CD14-positive monocyte (primary cell): ENCODE results near the gene CBX5. TPM values are rescaled to one million over a fixed set of nuclear protein-coding genes. Genes with fewer than 3 reads are reported as not detected.

ENCODE experiments used
- DNase-seq, 3 donors: peaks; one replicate each; pipeline ENCODE4 v3.0.0-alpha.2; 2011 to 2022
- H2AFZ ChIP-seq: 2 replicates; pipeline ENCODE4 v1.6.0; 2012; ENCODE audit warnings: mild to moderate bottlenecking, low read depth, low read length, inconsistent platforms; ENCODE audit not compliant: insufficient read depth, poor library complexity, severe bottlenecking
- H3K27ac ChIP-seq, 2 donors: 1 replicate in 1 of 2; 2 replicates in 1 of 2; pipeline ENCODE4 v1.5.1; 2012 to 2013; ENCODE audit warnings: low read length in 2 of 2, control low read depth in 1 of 2, inconsistent platforms in 1 of 2, low read depth in 1 of 2, mild to moderate bottlenecking in 1 of 2
- H3K27me3 ChIP-seq, 2 donors: one replicate each; pipeline versions ENCODE4 v1.6.0 to v1.6.1; 2011 to 2013; ENCODE audit warnings: low read length in 2 of 2; ENCODE audit not compliant: control insufficient read depth in 2 of 2, insufficient read depth in 2 of 2
- H3K36me3 ChIP-seq, 2 donors: replicated peaks in 1 of 2; 1 replicate in 1 of 2; 2 replicates in 1 of 2; pipeline versions ENCODE4 v1.5.1 to v1.6.1; 2012 to 2013; ENCODE audit warnings: low read length in 2 of 2, control low read depth in 1 of 2, inconsistent platforms in 1 of 2, mild to moderate bottlenecking in 1 of 2; ENCODE audit not compliant: insufficient read depth in 2 of 2, control insufficient read depth in 1 of 2
- H3K4me1 ChIP-seq, 2 donors: 1 replicate in 1 of 2; 2 replicates in 1 of 2; pipeline versions ENCODE4 v1.5.1 to v1.6.1; 2012 to 2013; ENCODE audit warnings: low read length in 2 of 2, control low read depth in 1 of 2, inconsistent platforms in 1 of 2, mild to moderate bottlenecking in 1 of 2, moderate library complexity in 1 of 2; ENCODE audit not compliant: insufficient read depth in 2 of 2, control insufficient read depth in 1 of 2
- H3K4me2 ChIP-seq: replicated peaks from 2 replicates; pipeline ENCODE3; 2012; ENCODE audit warnings: low read length, moderate library complexity, mild to moderate bottlenecking; ENCODE audit not compliant: poor library complexity, severe bottlenecking; ENCODE audit errors: extremely low read depth
- H3K4me3 ChIP-seq, 3 experiments: fragments of 200-600 bp in 1 of 3; sonication (generic) in 1 of 3; replicated peaks in 1 of 3; 1 replicate in 2 of 3; 2 replicates in 1 of 3; pipeline ENCODE4 v1.5.1; 2011 to 2013; ENCODE audit warnings: low read length in 3 of 3, mild to moderate bottlenecking in 3 of 3, control low read depth in 2 of 3, low read depth in 2 of 3, inconsistent platforms in 1 of 3, moderate library complexity in 1 of 3
- H3K79me2 ChIP-seq: 2 replicates; pipeline ENCODE4 v1.6.0; 2012; ENCODE audit warnings: mild to moderate bottlenecking, control low read depth, inconsistent platforms, low read length, moderate library complexity; ENCODE audit not compliant: insufficient read depth
- H3K9ac ChIP-seq: 2 replicates; pipeline ENCODE4 v1.6.0; 2017; ENCODE audit warnings: low read length, mild to moderate bottlenecking; ENCODE audit not compliant: insufficient read depth, poor library complexity, severe bottlenecking
- H3K9me3 ChIP-seq, 2 donors: replicated peaks in 1 of 2; 1 replicate in 1 of 2; 2 replicates in 1 of 2; pipeline versions ENCODE4 v1.5.1 to v1.6.1; 2012 to 2013; ENCODE audit warnings: low read length in 2 of 2, control low read depth in 1 of 2; ENCODE audit not compliant: control insufficient read depth in 1 of 2, insufficient read depth in 1 of 2
- H4K20me1 ChIP-seq: 2 replicates; pipeline ENCODE4 v1.6.0; 2012; ENCODE audit warnings: mild to moderate bottlenecking, low read length, control low read depth, moderate library complexity; ENCODE audit not compliant: insufficient read depth
- H3K27ac Mint-ChIP-seq, 7 donors: one replicate each; pipeline ENCODE4 v1.8.0; 2020; ENCODE audit warnings: mild to moderate bottlenecking in 7 of 7, mixed read lengths in 7 of 7, moderate library complexity in 6 of 7, inconsistent platforms in 2 of 7
- H3K27me3 Mint-ChIP-seq, 3 donors: one replicate each; pipeline ENCODE4 v1.8.0; 2021 to 2022; ENCODE audit warnings: low read depth in 3 of 3, mild to moderate bottlenecking in 3 of 3, mixed read lengths in 3 of 3, moderate library complexity in 3 of 3, inconsistent platforms in 1 of 3
- H3K36me3 Mint-ChIP-seq, 2 donors: one replicate each; pipeline ENCODE4 v1.8.0; 2020; ENCODE audit warnings: mixed read lengths in 2 of 2, inconsistent platforms in 1 of 2, mild to moderate bottlenecking in 1 of 2
- H3K4me1 Mint-ChIP-seq: one replicate; pipeline ENCODE4 v1.8.0; 2020; ENCODE audit warnings: mild to moderate bottlenecking, mixed read lengths
- H3K4me3 Mint-ChIP-seq, 2 donors: one replicate each; pipeline ENCODE4 v1.8.0; 2020; ENCODE audit warnings: mild to moderate bottlenecking in 2 of 2, mixed read lengths in 2 of 2, moderate library complexity in 1 of 2
- H3K9me3 Mint-ChIP-seq, 7 donors: one replicate each; pipeline ENCODE4 v1.8.0; 2020 to 2022; ENCODE audit warnings: mixed read lengths in 7 of 7, mild to moderate bottlenecking in 6 of 7, moderate library complexity in 6 of 7, inconsistent platforms in 2 of 7
- CTCF ChIP-seq: fragments of 200-600 bp; IDR thresholded peaks from one replicate; pipeline ENCODE4 v1.8.0; 2022; ENCODE audit warnings: antibody characterized with exemption, mild to moderate bottlenecking
- whole genome bisulfite sequencing: methylation state at CpG from one replicate; pipeline ENCODE4 v1.1.5; 2013; ENCODE audit warnings: missing lambda C conversion rate; ENCODE audit not compliant: insufficient coverage; 5-methylcytosine and 5-hydroxymethylcytosine counted together
- intact Hi-C, 2 donors: fragments of 100-400 bp; cut with micrococcal nuclease; formaldehyde crosslinking; loops; one replicate each; pipeline versions ENCODE4 v1.15.0 to v1.15.1; 2023
- polyA plus RNA-seq, 3 donors: library from polyadenylated mRNA; depleted of rRNA in 1 of 3; unstranded in 2 of 3; stranded (reverse) in 1 of 3; fragments of 300-500 nt in 2 of 3; fragments of >200 nt in 1 of 3; fragmentation: Illumina TruSeq in 2 of 3; gene quantifications; 1 replicate in 2 of 3; 2 replicates in 1 of 3; pipeline ENCODE4 v1.2.3, GENCODE V29; 2012 to 2021

The CBX5 gene
- polyA plus RNA-seq, 3 donors: 2.9 to 5.4 (median 4.8) TPM

- peaks cover 7 to 30% of the 10 kb centered on the region in 2 donors for H3K27me3 ChIP-seq
- no peaks in the 10 kb centered on the region for H4K20me1 ChIP-seq
- 70% methylated on average over 5 of the region's 5 CpGs for WGBS
- no peaks in the 10 kb centered on the region for H3K79me2 ChIP-seq
- no peaks in the 10 kb centered on the region for H3K9me3 ChIP-seq
- Mint-ChIP-seq H3K9me3 (peaks cover 0 to 10% (median 5%) of the 10 kb centered on the region in 7 donors), H3K27ac (peak overlapping the region; percentile 84 to 98 (median 96)), H3K36me3 (peaks cover 0 to 6% of the 10 kb centered on the region in 2 donors), H3K27me3 (peaks cover 38 to 70% (median 69%) of the 10 kb centered on the region in 3 donors), H3K4me1 (peaks cover 49% of the 10 kb centered on the region), H3K4me3 (peak overlapping the region in 1 of 2 donors; percentile 92)
- H3K36me3 ChIP-seq: no peaks in the 10 kb centered on the region
- H3K4me3 ChIP-seq: peak overlapping the region in 1 of 3 experiments; percentile 84
- peaks cover 25 to 42% of the 10 kb centered on the region in 2 donors for H3K4me1 ChIP-seq
- intact Hi-C loops: no loop called here
- DNase-seq: no peak
- H3K9ac ChIP-seq: no peak overlapping the region
- H3K27ac ChIP-seq: peak overlapping the region in 1 of 2 donors; percentile 83
- peak overlapping the region; percentile 79 for H3K4me2 ChIP-seq
- no peak for TF ChIP-seq CTCF
- peak overlapping the region; percentile 83 for H2AFZ ChIP-seq
Measured at GRCh38 chr12:54197010-54197409, 82.9 kb downstream of the CBX5 start.

GRCh38 chr12:54196396-54196795, 83.5 kb downstream of the CBX5 start:
- H3K27me3 ChIP-seq: peaks cover 7 to 33% of the 10 kb centered on the region in 2 donors
- H3K4me2 ChIP-seq: peak overlapping the region; percentile 79
- DNase-seq: peak; percentile 48 to 72 (median 55)
- peak overlapping the region; percentile 83 for H2AFZ ChIP-seq
- Mint-ChIP-seq H3K9me3 (peaks cover 0 to 10% (median 5%) of the 10 kb centered on the region in 7 donors), H3K27me3 (peaks cover 38 to 71% (median 66%) of the 10 kb centered on the region in 3 donors), H3K4me1 (peaks cover 55% of the 10 kb centered on the region), H3K27ac (peak overlapping the region; percentile 84 to 98 (median 96)), H3K36me3 (peaks cover 0 to 6% of the 10 kb centered on the region in 2 donors), H3K4me3 (peak overlapping the region; percentile 74 to 92)
- H3K79me2 ChIP-seq: no peaks in the 10 kb centered on the region
- H4K20me1 ChIP-seq: no peaks in the 10 kb centered on the region
- H3K9ac ChIP-seq: peak overlapping the region; percentile 52
- peak overlapping the region; percentile 78 to 83 for H3K27ac ChIP-seq
- H3K36me3 ChIP-seq: no peaks in the 10 kb centered on the region
- H3K9me3 ChIP-seq: no peaks in the 10 kb centered on the region
- TF ChIP-seq CTCF: no peak
- WGBS: 0% methylated on average over 2 of the region's 5 CpGs
- intact Hi-C loops: no loop called here
- peaks cover 26 to 48% of the 10 kb centered on the region in 2 donors for H3K4me1 ChIP-seq
- H3K4me3 ChIP-seq: peak overlapping the region; percentile 50 to 84 (median 53)
